Hematopoietic multipotent progenitor cell treated with erythropoietin and hydrocortisone succinate and interleukin-3 and kit ligand, for 8 days (in vitro differentiated cells): ENCODE measurements around the gene FARS2.

Source experiments
- DNase-seq: peaks from one replicate; pipeline ENCODE4 v3.0.0-alpha.2; 2015

FARS2 gene

DNA sequence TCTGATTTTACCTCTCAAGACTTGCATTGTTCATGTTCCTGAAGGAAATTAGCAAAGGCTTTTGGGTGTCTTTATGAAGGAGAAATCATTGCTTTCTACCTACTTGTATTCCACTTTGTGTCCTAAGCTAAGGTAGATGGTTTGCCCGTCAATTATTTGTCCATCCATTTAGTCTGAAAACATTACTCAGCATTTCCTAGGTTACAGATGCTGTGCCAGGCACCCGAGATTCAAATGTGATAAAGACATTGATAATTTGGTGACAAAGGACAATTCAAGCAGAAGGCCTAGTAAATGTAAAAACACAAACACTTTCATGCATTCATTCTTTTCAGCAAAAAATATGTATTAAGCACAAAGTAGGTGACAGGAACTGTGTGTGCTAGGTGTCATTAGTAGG, 251.1 kb downstream of the FARS2 start:
- DNase-seq, result no peak

- peak; percentile 68 for DNase-seq
Measured at GRCh38 chr6:5513408-5513807, 252.1 kb downstream of the FARS2 start.

GRCh38 chr6:5514353-5514752, 253.0 kb downstream of the FARS2 start:
- no peak for DNase-seq

DNA sequence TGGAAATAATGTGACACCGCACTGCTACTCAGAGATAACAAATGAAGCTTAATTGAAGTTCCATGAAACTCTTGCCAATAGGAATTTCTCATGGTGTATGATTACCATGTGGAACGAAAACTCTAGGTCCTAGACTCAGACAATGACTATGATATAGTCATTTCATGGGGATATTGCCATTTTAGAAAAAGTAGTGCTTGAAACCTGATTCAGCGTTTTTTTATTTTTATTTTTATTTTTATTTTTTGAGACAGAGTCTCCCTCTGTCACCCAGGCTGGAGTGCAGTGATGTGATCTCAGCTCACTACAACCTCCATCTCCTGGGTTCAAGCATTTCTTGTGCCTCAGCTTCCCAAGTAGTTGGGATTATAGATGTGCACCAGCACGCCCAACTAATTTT, 253.9 kb downstream of the FARS2 start:
- DNase-seq, result no peak

GRCh38 chr6:5516036-5516435, 254.7 kb downstream of the FARS2 start:
- no peak for DNase-seq

DNA sequence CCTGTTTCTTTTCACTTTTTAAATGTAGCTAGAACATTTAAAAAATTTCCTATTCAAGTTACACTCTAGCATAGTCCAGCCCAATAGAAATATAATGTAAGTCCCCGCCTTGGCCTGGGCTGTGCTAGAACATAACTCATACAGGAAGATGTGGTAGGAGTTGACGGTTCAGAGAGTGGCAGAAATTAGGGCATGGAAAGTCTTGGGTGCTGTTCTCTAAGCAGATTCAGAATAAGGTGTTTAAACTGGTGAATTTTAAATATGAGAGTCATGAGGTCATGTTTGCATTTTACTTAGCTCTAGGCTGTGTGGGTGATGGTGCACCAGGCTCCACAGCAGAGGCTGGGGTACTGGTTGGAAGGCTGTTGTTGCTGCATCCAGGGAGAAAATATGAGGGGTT, 256.5 kb downstream of the FARS2 start:
- DNase-seq, result no peak

DNA sequence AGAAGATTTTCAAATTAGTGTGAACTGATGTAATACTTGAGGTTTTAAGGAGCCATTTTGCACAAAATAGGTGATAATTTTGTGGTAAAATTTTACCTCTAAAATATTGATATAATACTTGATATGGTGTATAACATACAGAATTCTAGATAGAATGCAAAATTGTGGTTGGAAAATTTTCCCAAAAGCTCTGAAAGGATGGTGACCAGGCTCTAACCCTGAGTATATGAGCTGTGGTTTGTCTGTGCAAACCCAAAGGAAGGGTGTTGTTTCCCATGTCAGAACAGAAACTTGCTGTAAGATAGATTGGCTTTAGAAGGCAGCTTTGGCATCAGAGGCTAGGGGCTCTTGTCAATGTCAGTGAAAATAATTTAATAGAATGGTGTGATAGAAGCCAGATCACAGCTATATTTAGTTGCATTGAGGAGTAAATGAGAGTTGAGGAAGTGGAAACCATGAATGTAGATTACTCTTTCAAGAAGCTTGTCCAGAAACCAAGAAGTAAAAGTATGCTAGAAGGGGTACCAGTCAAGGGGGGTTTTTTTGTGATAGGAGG, 257.7 kb downstream of the FARS2 start:
- DNase-seq, result no peak

DNA sequence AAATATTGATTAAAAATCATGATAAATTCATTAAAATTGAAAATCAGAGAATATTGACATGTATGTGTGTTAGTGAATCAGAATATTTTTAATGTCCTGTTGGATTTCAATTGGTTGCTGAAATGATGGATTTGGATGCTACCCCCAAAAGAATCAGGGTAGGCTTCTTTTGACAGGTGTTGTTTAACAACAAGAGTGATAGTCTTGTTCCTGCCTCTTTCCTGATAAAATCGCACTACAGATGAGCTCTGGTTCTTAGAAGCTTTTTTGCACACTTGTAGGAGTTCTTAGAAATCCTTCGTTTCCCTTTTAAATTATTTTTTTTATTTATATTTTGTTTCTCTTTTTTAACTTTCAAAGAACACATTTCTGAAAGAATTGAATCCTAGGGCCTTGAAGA, 259.5 kb downstream of the FARS2 start:
- no peak for DNase-seq

- no peak for DNase-seq
Measured at GRCh38 chr6:5521322-5521721, 260.0 kb downstream of the FARS2 start.

DNA sequence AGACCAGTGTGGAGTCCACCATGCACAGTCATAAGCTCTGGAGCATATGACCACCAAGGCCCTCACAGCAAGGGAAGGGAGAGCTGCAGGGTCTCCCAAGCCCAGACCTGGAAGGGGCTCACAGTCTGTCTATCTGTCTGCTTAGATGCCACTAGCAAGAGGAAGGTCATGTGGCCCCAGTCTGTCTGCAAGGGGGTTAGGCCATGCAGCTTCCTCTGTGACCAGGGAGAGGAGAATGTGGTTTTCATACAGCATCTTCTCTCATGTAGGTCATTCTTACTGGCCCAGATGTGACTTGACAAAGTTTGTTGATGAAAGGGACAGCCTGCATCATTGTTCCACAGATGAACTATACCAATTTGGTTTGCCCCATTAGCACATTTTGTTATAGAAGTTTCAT, 260.8 kb downstream of the FARS2 start:
- no peak for DNase-seq

DNA sequence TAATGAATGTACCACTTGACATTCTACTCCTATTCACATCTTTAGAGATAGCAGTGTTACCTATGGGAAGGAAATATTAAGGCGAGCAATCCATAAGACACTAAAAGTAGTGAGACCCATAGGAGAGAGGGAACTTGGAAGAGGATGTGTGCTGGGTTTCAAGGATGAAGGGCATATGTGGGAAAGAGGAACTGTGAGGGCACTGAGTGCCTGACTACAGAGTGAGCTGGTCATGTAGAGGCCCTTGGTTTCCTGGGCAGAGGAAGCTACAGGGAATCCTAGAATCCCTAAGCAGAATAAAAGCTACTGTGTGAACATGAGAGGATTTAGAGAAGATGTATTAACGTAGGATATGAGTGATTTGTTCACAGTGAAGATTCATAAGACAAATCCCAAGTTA, 262.8 kb downstream of the FARS2 start:
- no peak for DNase-seq

GRCh38 chr6:5525209-5525608, 263.9 kb downstream of the FARS2 start:
- no peak for DNase-seq

- no peak for DNase-seq
Measured at GRCh38 chr6:5529015-5529414, 267.7 kb downstream of the FARS2 start.

DNA sequence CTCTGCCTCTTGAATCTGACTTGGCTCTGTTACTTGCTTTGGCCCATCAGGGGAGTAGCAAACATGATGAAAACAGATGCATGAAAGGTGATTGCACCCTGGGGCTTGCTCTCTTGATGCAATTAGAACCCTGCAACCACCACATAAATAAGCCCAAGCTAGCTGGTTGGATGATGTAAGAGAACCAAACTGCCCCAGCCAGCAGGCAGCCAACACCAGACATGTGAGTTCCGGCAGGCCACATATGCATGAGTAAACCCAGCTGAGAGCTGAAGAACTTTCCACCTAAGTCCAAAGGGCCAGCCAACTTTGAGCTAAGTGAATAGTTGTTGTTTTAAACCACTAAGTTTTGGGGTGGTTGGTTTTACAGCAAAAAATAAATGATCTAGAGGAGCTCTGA, 268.4 kb downstream of the FARS2 start:
- no peak for DNase-seq

DNA sequence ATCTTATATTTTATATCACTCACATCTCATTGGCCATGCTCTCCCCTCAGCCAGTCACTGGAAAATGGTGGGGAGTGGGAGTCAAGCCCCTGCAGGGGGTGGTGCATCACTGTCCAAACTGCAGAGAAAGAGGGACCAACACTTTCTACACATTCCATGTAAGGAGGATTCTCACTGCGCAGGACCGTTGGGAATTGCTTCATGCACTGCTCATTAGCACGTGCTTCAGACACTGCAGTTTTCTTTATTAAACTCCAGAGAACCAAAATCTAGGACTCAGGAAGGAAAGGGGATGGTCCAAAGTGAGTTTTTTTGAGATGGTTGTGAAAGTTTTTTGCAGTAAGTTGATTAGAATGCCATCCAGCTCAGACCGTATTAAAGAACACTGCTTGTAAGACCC, 269.8 kb downstream of the FARS2 start:
- DNase-seq, result no peak

DNA sequence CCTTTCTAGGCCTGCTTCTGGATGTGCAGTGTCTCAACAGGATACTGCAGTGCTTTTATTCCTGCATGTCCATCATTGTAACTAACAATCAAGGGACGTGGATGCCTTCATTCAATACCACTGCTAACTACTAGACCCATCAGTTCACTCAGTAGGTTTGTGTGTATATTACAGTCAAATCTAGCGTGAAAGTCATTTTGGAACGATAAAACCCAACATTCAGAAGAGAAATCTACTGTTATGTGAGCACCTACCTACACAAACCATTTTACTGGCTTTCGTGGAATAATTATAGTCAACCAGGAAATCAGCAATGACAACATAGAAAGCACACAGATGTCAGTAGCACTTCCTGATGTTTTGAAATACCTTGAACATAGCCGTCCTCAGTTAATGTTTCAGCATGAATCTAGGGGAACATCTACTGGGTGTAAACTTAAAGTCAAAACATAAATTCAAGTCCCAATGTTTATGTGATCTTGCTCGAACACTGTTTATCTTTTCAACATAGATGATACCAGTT, 270.6 kb downstream of the FARS2 start:
- no peak for DNase-seq

GRCh38 chr6:5532941-5533340, 271.6 kb downstream of the FARS2 start:
- no peak for DNase-seq

- no peak for DNase-seq
Measured at GRCh38 chr6:5534643-5535042, 273.3 kb downstream of the FARS2 start.

- DNase-seq, result no peak
Measured at GRCh38 chr6:5536644-5537043, 275.3 kb downstream of the FARS2 start.

- no peak for DNase-seq
Measured at GRCh38 chr6:5537132-5537531, 275.8 kb downstream of the FARS2 start.

GRCh38 chr6:5537967-5538366, 276.7 kb downstream of the FARS2 start:
- DNase-seq, result no peak

- no peak for DNase-seq
Measured at GRCh38 chr6:5540370-5540769, 279.1 kb downstream of the FARS2 start.

- DNase-seq, result no peak
Measured at GRCh38 chr6:5541025-5541424, 279.7 kb downstream of the FARS2 start.

DNA sequence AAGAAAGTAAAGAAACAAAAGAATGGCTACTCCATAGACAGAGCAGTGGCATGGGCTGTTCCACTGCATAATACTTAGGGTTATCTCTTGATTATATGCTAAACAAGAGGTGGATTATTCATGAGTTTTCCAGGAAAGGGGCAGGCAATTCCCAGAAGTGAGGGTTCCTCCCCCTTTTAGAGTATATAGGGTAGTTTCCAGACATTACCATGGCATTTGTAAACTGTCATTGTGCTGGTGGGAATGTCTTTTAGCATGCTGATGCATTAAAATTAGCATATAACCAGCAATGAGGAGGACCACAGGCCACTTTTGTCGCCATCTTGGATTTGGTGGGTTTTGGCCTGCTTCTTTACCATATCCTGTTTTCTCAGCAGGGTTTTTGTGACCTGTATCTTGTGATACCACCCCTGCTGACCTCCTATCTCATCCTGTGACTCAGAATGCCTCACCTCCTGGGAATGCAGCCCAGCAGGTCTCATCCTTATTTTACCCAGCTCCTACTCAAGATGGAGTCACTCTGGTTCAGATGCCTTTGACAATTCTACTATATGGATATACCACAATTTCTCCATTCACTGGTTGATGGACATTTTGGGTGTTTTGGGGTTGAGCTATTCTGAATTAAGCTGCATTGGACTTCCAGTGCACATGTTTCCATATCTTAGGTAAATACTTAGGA, 280.6 kb downstream of the FARS2 start:
- DNase-seq, result no peak

DNA sequence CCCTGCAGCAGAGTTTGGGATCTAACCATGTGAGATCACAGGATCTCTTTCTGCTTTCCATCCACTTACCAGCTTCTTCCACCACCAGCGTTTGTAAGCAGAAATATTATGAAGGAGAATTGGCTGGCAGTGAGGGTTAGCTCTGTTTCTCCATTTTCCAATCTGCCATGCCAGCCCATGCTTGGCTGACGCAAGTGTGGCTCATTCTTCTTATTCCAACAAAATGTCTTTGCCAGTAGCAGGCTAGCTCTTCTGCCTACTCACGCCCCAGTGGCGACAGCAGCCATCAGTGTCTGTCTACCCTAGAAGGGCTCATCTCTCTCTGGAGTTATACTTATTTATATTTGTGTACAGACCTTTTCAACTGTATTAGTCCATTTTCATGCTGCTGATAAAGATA, 286.2 kb downstream of the FARS2 start:
- no peak for DNase-seq
